ENCODE data around the gene GAN.

GAN gene

DNA sequence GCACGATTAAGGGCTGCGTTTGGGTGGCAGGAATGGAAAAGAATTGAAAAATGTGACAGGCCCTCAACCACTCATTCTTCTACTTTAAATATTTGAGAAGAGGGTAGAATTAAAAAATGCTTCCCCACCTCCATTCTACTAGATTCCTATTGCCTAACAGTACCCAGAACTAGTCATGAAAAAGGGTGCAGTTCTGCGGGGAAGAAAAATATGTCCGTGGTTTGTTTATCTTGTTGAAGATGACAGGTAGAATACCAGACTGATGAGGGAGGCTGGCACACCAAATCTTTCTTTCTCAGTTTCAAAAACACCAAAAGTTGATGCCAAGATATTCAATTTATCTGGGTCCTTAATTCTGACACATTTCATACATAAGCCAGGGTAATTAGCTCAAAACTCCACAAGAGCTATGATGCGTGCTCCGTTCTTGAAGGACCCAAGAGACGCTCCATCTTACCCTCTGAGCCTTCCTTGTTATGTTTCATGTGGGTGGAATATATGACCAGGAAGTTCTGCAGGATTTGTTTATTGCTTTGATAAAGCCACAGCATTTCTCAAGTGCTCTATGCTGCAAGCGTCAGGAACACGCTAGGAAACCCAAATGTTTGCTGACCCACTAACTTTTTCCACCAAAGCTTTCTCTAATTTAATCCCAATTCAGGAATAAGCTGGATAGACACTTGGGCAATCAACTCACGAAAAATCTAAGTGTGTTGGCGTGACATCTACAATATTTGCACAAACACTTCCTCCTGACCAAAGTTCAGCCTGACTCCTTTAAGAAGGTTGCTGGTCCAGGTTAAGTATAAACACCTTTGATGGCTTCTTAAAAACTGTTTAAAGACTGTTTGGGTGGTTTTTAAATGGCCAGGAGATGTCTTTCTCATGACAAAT is 20.6 kb upstream of the GAN start:
- Histone ChIP-seq H3K27me3 (no peaks in the 10 kb centered on the region), H3K9ac (no peak overlapping the region), H3K27ac (no peak overlapping the region), H3K9me3 (replicated peaks in 1 of 11) (no peaks in the 10 kb centered on the region), H4K20me1 (no peaks in the 10 kb centered on the region), H3K36me3 (no peaks in the 10 kb centered on the region), H3K4me1 (peaks cover 0 to 15% (median 8%) of the 10 kb centered on the region in 10 experiments; a peak in 10 of 20 replicates), H3K4me2 (peak overlapping the region in 9 of 11 experiments; percentile 1 to 41 (median 9); a peak in 10 of 22 replicates), H3K4me3 (no peak overlapping the region)
- peak in 1 of 11 experiments; percentile 22; a peak in 1 of 22 replicates for TF ChIP-seq Cebpa-rat (IDR thresholded peaks at IDR 0.05)

DNA sequence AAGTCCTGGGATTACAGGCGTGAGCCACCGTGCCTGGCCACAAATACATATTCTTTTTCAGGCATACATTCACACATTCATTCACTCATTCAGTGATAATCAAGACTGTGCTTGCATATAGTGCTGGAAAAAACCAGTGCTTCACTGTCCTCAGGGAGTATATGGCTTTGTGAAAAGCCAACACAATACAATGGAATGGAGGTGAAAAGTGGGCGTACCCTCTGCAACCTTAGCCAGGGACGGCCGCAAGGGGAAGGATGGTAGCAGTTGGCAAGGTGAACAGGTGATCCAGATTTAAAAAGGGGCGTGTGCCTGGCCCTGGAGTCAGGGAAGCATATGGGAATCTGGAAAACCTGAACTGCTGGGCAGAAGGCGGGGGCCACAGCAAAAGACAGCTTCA is 18.1 kb upstream of the GAN start:
- no peak for TF ChIP-seq Cebpa-rat (IDR thresholded peaks at IDR 0.05)
- Histone ChIP-seq H3K4me1 (peaks cover 0 to 15% (median 8%) of the 10 kb centered on the region in 10 experiments; a peak in 10 of 20 replicates), H3K4me2 (no peak overlapping the region), H3K9me3 (replicated peaks in 1 of 11) (no peaks in the 10 kb centered on the region), H3K27me3 (no peaks in the 10 kb centered on the region), H3K27ac (no peak overlapping the region), H4K20me1 (no peaks in the 10 kb centered on the region), H3K4me3 (no peak overlapping the region), H3K9ac (no peak overlapping the region), H3K36me3 (no peaks in the 10 kb centered on the region; a peak in 1 of 22 replicates)

DNA sequence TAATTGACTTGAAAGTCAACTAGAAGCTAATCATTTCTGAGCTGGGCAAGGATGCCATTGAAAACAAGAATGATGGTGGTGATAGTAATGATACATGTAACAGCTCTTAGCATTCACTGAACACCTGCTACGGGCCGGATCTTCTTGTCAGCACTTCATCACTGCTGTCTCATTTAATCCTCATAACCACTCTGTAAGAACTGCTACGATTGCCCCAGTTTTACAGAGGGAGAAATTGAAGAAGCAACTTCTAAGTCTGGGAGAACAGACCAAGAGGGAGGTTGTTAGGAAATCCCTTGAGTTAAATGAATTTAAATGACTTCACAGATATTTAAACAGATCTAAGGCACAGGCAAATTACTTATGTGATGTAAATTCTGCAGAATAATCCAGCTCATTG is 7.0 kb upstream of the GAN start:
- Histone ChIP-seq H3K9ac (no peak overlapping the region), H3K9me3 (replicated peaks in 1 of 11) (no peaks in the 10 kb centered on the region), H3K4me3 (no peak overlapping the region), H3K4me2 (no peak overlapping the region), H3K36me3 (peaks cover 0 to 7% (median 0%) of the 10 kb centered on the region in 11 experiments; a peak in 3 of 22 replicates), H3K27me3 (no peaks in the 10 kb centered on the region), H3K4me1 (peaks cover 0 to 2% (median 1%) of the 10 kb centered on the region in 10 experiments; a peak in 7 of 20 replicates), H4K20me1 (peaks cover 0 to 10% (median 0%) of the 10 kb centered on the region in 11 experiments; a peak in 4 of 22 replicates), H3K27ac (no peak overlapping the region)
- TF ChIP-seq Cebpa-rat (IDR thresholded peaks at IDR 0.05), result no peak

DNA sequence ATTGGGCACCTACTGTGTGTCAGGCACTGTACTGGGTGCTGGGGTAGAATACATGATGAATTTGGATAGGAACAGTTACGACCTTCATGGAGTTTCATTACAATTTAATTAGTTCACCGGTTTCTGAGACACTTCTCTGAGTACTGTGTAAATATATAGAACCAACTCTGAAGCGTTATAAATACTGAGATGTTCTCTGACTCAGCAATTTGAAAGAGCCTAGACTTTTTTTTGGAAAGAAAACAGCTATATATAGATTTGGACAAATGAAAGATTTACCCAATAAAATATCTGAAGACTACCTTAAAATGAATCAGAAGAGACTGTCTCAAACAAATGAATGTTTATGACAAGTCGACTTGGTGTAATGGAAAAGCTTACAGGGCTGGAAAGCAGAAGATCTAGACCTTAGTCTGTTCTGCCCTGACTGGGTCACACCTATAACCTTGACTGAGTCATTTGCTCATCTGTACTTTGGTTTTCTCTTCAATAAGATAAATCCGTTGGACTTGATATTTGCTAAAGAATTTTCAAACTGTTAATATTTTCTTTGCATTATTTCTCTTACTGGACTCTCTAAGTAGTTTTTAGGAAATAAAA is 4.6 kb upstream of the GAN start:
- H3K36me3 ChIP-seq, result peaks cover 0 to 7% (median 0%) of the 10 kb centered on the region in 11 experiments; a peak in 2 of 22 replicates
- no peak overlapping the region for H3K4me2 ChIP-seq
- no peak overlapping the region for H3K4me3 ChIP-seq
- H3K27me3 ChIP-seq, result no peaks in the 10 kb centered on the region
- H3K9me3 ChIP-seq (replicated peaks in 1 of 11), result no peaks in the 10 kb centered on the region
- no peak for TF ChIP-seq Cebpa-rat (IDR thresholded peaks at IDR 0.05)
- peaks cover 11 to 17% (median 16%) of the 10 kb centered on the region in 10 experiments for H3K4me1 ChIP-seq
- no peak overlapping the region for H3K27ac ChIP-seq
- no peak overlapping the region for H3K9ac ChIP-seq
- peaks cover 0 to 10% (median 2%) of the 10 kb centered on the region in 11 experiments; a peak in 8 of 22 replicates for H4K20me1 ChIP-seq

DNA sequence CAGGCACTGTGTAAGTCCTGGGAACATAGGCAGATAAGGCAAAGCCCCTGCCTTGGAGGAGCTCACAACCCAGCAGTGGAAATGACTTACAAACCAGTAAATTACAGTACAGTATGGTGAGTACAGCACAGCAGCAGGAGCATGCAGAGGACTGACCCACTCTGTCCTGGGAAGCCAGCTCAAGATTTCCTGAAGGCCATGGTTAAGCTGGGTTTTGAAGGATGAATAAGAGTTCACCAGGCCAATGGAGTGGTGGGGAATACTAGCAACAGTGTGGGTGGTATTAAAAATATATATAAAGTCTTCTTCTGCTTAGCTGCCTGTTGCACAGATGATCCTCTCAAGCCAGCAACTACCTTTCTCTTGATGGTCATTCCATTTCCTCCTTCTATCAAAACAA is 3.0 kb upstream of the GAN start:
- Histone ChIP-seq H3K4me2 (no peak overlapping the region), H3K27ac (no peak overlapping the region), H3K27me3 (no peaks in the 10 kb centered on the region), H3K4me1 (peaks cover 17 to 27% (median 23%) of the 10 kb centered on the region in 10 experiments), H3K9me3 (replicated peaks in 1 of 11) (no peaks in the 10 kb centered on the region), H3K9ac (no peak overlapping the region), H4K20me1 (peaks cover 2 to 22% (median 13%) of the 10 kb centered on the region in 11 experiments; a peak in 15 of 22 replicates), H3K36me3 (peaks cover 0 to 7% (median 0%) of the 10 kb centered on the region in 11 experiments; a peak in 2 of 22 replicates), H3K4me3 (no peak overlapping the region)
- no peak for TF ChIP-seq Cebpa-rat (IDR thresholded peaks at IDR 0.05)

DNA sequence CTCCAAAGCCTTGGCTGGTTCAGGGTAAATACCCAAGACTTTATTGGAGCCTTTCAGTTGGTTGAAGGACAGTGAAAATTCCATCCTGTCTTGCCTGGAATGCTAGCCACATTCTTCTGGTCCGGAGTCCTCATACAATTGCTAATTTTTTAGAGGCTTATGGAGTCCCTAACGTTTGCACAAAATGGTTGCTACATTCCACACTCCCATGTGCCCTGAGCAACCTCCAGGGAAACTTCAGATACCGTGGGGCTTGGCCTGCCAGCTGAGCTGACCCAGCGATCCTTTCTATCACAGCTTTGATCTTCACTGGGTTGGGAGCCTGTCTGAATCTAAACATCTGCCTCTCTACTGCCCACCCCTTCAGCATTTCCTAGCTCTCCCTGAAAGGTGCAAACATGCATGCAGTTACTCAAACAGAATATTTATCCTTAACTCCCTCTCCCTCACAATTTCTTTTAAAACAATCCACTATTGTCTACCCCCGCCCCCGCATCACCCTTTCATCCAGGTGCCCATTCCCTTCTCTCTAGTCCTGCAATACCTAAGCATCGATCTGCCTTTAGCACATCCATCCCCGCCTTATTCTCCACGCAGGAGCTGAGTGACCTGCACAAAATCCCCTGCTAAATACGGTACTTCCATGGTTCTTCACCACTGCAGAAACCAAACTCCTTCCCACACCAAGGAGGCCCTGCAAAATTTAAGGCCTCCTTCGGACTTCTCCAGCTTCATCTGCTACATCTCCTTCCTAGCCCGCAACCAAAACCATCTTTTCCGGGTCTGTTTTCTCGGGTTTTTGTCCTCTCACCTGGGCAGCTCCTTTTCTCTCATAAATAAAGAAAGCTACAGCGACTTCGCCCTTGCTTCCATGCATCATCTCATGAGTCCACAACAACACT is 810 bp upstream of the GAN start:
- H3K36me3 ChIP-seq, result peaks cover 0 to 7% (median 0%) of the 10 kb centered on the region in 11 experiments; a peak in 2 of 22 replicates
- H3K9ac ChIP-seq, result peak overlapping the region; percentile 85 to 93 (median 88)
- H3K4me2 ChIP-seq, result peak overlapping the region; percentile 85 to 98 (median 92)
- TF ChIP-seq Cebpa-rat (IDR thresholded peaks at IDR 0.05), result no peak
- H4K20me1 ChIP-seq, result peaks cover 15 to 42% (median 35%) of the 10 kb centered on the region in 11 experiments; a peak in 19 of 22 replicates
- no peaks in the 10 kb centered on the region for H3K9me3 ChIP-seq (replicated peaks in 1 of 11)
- peak overlapping the region; percentile 87 to 98 (median 96) for H3K4me3 ChIP-seq
- H3K27me3 ChIP-seq, result no peaks in the 10 kb centered on the region
- peaks cover 17 to 33% (median 26%) of the 10 kb centered on the region in 10 experiments for H3K4me1 ChIP-seq
- peak overlapping the region in 10 of 11 experiments; percentile 78 to 87 (median 83); a peak in 21 of 22 replicates for H3K27ac ChIP-seq

DNA sequence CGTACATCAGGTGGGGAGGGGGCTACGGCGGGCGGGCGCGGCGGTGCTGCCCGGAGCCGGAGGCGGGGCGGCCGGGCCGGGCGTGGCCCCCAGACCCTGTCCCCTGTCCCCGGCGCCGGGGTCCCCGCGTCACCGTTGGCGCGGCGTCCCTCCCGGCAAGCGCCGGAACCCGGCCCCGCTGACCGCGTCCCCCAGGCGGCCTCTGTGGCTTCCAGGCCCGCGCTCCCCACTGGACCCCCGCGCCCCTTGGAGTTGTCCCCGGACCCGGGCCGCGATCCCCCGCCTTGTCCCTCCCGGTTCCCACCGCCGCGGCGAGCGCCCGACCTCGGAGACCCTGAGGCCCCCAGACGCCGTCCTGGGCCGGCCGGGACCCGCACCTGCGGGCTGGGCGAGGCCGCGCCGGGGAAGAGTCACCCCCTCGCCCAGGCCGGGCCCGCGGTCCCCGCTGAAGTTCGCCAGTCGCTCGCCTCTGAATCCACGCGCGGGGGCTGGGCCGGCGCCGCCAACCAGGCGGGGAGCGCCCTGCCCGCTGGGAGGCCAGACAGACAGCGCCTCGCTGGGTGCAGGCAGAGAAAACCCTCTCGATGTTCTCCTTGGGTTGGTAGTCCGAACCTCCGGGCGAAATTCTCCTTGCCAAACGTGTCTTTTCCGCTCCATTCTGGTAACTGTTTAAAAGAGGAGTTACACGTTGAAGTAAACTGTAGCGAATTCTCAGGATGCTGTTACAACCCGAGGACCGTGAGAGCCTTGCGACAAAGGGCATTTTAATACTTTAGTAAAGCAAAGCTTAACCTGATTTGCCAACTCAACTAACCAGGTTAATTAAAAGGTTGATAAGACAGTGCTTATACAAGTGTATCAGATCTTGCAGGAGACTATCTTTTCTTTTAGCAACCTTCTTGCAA is 761 bp downstream of the GAN start:
- peak overlapping the region; percentile 85 to 93 (median 88) for H3K9ac ChIP-seq
- TF ChIP-seq Cebpa-rat (IDR thresholded peaks at IDR 0.05), result no peak
- peak overlapping the region; percentile 81 to 98 (median 89) for H3K4me2 ChIP-seq
- no peaks in the 10 kb centered on the region for H3K9me3 ChIP-seq (replicated peaks in 1 of 11)
- peaks cover 17 to 33% (median 26%) of the 10 kb centered on the region in 10 experiments for H3K4me1 ChIP-seq
- no peaks in the 10 kb centered on the region for H3K27me3 ChIP-seq
- peaks cover 0 to 7% (median 0%) of the 10 kb centered on the region in 11 experiments; a peak in 2 of 22 replicates for H3K36me3 ChIP-seq
- peaks cover 17 to 55% (median 50%) of the 10 kb centered on the region in 11 experiments; a peak in 20 of 22 replicates for H4K20me1 ChIP-seq
- peak overlapping the region; percentile 87 to 98 (median 96) for H3K4me3 ChIP-seq
- H3K27ac ChIP-seq, result peak overlapping the region; percentile 76 to 87 (median 83)

Measured in BLaER1 treated with 17β-estradiol and CSF1 and Interleukin-3, amounts not matched to agents 10 nM and 100 nM (cell line).